ENCODE measurements around the gene BCDIN3D.

DNA sequence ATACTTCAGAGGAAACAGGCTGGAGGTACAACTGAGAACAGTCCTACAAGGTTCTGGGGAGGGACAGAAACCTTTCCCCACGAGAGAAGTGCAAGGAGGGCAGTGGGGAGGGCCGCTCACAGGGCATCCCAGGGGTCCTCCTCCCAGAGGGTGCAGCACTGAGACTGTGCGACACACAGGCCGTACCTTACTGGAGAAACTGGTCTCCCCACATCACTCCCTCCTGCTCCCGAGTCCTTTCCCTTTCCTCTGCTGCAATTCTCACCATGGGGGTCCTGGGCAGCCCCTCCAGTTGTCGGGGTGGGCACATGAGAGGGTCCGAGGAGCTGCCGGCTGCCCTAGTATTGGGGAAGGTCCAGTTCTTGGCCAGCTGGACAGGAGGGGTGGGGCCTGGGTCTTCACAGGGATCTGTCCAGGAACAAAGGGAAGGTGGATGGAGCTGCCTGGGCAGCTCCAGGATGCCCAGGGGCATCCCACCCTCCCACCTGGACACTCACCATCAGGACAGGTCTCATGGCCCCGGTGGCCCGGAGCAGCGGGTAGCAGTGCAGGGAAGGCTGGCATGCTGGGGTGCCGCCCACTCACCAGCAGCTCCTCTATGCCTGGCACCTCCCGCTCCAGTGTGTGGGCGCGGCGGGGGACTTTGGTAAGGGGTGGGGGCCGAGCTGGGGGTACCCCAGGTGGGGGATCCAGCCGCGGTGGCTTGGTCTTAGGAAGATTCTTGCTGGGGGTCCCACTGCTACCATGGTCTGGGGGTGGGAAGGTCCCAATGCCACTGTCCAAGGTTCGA, 50.5 kb downstream of the BCDIN3D start:
- no peak for TF ChIP-seq EZH2 (IDR thresholded peaks at IDR 0.05; ENCODE audit: insufficient read depth, poor library complexity, severe bottlenecking)
- TF ChIP-seq EZH2phosphoT487 (IDR thresholded peaks at IDR 0.05; ENCODE audit: insufficient read depth, low read depth) = no peak

Measured in GM23248 (cell line).